Hematopoietic multipotent progenitor cell treated with erythropoietin and hydrocortisone succinate and interleukin-3 and kit ligand, for 15 days (in vitro differentiated cells): ENCODE data around the gene GSTA5.
"Not testable (repeated sequence)": the region's sequence is repeated elsewhere in the genome, so short reads cannot be mapped to it uniquely, and the experiment has no call there.

Source experiments
- DNase-seq: peaks from one replicate; pipeline ENCODE4 v3.0.0-alpha.2; 2015; ENCODE audit warnings: low spot score

GSTA5 gene

GRCh38 chr6:52787917-52788316 is 52.7 kb downstream of the GSTA5 start:
- no peak for DNase-seq

- no peak for DNase-seq
Observed at GRCh38 chr6:52786249-52786956, 54.2 kb downstream of the GSTA5 start.

GRCh38 chr6:52782696-52783274 is 57.8 kb downstream of the GSTA5 start:
- DNase-seq: not testable (repeated sequence)

- not testable (repeated sequence) for DNase-seq
Observed at GRCh38 chr6:52782209-52782608, 58.4 kb downstream of the GSTA5 start.
